ENCODE data around the gene ELANE.

ELANE gene

GRCh38 chr19:898663-899062, 46.6 kb downstream of the ELANE start:
- no peak for TF ChIP-seq GATA3 (IDR thresholded peaks at IDR 0.05; ENCODE audit: low read depth, low read length)
- no peak for TF ChIP-seq GATA2 (IDR thresholded peaks at IDR 0.05; ENCODE audit: low read depth, low read length)

GRCh38 chr19:899336-900042, 47.4 kb downstream of the ELANE start:
- TF ChIP-seq GATA3 (IDR thresholded peaks at IDR 0.05; ENCODE audit: low read depth, low read length): no peak
- no peak for TF ChIP-seq GATA2 (IDR thresholded peaks at IDR 0.05; ENCODE audit: low read depth, low read length)

- TF ChIP-seq GATA3 (IDR thresholded peaks at IDR 0.05; ENCODE audit: low read depth, low read length) (no peak), GATA2 (IDR thresholded peaks at IDR 0.05; ENCODE audit: low read depth, low read length) (no peak)
Observed at GRCh38 chr19:900043-900301, 47.9 kb downstream of the ELANE start.

DNA sequence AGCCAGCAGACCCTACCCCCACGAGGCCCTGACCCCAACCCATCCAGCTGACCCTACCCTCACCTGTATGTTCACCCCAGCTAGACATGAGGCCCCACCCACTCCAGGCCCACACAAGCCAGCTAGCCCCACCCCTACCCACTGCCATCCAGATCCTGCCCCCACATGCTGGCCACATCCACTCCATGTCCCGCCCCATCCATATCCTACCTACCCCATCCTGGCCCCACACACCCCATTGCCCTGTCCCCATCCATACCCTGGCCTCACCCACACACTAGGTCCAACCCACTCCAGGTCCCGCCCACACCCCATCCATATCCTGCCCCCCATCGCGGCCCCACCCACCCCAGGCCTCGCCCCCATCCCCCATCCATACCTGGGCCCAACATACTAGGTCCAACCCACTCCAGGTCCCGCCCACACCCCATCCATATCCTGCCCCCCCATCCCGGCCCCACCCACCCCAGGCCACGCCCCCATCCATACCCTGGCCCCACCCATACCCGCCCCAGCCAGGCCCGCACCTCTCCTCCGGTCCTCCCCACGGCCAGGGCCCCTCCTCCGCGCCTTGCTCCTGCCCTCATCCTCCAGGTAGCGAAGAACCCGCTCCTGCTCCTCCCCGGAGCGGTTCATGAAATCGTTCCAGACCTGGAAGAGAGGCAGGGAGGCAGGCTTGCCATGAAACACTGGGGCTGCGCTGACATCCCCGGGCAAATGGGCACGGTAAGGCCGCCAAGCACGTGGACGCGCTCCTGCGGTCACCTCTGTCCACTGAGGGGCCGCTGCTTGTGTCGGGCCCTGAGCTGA, 48.4 kb downstream of the ELANE start:
- TF ChIP-seq GATA3 (IDR thresholded peaks at IDR 0.05; ENCODE audit: low read depth, low read length) (no peak), GATA2 (IDR thresholded peaks at IDR 0.05; ENCODE audit: low read depth, low read length) (no peak)

- TF ChIP-seq GATA2 (IDR thresholded peaks at IDR 0.05; ENCODE audit: low read depth, low read length): no peak
- TF ChIP-seq GATA3 (IDR thresholded peaks at IDR 0.05; ENCODE audit: low read depth, low read length): no peak
Observed at GRCh38 chr19:901216-902092, 49.4 kb downstream of the ELANE start.

- TF ChIP-seq GATA3 (IDR thresholded peaks at IDR 0.05; ENCODE audit: low read depth, low read length) (no peak), GATA2 (IDR thresholded peaks at IDR 0.05; ENCODE audit: low read depth, low read length) (no peak)
Observed at GRCh38 chr19:902093-902370, 49.9 kb downstream of the ELANE start.

GRCh38 chr19:902446-903226, 50.5 kb downstream of the ELANE start:
- TF ChIP-seq GATA3 (IDR thresholded peaks at IDR 0.05; ENCODE audit: low read depth, low read length) (no peak), GATA2 (IDR thresholded peaks at IDR 0.05; ENCODE audit: low read depth, low read length) (no peak)

GRCh38 chr19:903266-903797, 51.2 kb downstream of the ELANE start:
- TF ChIP-seq GATA3 (IDR thresholded peaks at IDR 0.05; ENCODE audit: low read depth, low read length) (no peak), GATA2 (IDR thresholded peaks at IDR 0.05; ENCODE audit: low read depth, low read length) (no peak)

- TF ChIP-seq GATA2 (IDR thresholded peaks at IDR 0.05; ENCODE audit: low read depth, low read length) (no peak), GATA3 (IDR thresholded peaks at IDR 0.05; ENCODE audit: low read depth, low read length) (no peak)
Observed at GRCh38 chr19:904545-904944, 52.4 kb downstream of the ELANE start.
